RKO (cell line): ENCODE results near the gene SURF1.
"Not testable (repeated sequence)": the region's sequence is repeated elsewhere in the genome, so short reads cannot be mapped to it uniquely, and the experiment has no call there.

Experiments used
- DNase-seq: peaks from one replicate; pipeline ENCODE4 v3.0.0-alpha.2; 2016; ENCODE audit warnings: low spot score

The SURF1 gene

DNA sequence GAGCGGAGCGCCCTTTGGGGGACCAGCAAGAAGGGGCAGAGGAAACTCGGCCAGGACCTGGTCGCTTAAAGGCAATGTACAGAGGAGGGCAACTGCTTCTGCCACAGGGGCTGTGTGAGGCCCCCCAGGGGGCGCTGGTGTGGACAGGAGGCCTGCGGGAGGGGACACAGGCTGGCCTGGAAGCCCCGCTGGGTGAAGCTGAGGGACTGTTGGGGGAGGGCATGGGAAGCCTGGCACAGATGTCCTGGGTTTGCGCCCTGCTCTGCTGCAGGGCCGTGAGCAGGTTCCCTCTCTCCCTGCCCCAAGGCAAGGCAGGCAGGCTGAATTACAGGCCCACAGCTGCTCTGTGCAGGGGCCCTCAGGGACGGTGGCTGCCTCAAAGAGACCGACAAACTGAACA, 13.7 kb downstream of the SURF1 start:
- no peak for DNase-seq

DNA sequence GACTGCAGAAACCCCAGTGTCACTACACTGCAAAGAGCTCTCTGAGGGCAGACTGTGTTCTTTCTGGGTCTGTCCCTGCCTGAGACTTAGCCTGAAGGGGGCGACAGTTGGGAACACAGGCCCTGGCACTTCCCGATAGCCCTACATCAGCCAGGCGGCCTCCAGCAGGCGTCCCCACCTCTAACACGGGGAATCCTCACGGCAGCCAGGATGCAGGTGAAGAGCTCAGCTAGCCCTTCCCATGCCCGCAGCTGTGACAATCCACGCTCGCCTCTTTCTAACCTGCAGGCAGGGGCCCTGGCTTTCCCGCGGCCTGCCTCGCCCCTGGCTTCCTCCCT, 14.2 kb downstream of the SURF1 start:
- DNase-seq: no peak

DNA sequence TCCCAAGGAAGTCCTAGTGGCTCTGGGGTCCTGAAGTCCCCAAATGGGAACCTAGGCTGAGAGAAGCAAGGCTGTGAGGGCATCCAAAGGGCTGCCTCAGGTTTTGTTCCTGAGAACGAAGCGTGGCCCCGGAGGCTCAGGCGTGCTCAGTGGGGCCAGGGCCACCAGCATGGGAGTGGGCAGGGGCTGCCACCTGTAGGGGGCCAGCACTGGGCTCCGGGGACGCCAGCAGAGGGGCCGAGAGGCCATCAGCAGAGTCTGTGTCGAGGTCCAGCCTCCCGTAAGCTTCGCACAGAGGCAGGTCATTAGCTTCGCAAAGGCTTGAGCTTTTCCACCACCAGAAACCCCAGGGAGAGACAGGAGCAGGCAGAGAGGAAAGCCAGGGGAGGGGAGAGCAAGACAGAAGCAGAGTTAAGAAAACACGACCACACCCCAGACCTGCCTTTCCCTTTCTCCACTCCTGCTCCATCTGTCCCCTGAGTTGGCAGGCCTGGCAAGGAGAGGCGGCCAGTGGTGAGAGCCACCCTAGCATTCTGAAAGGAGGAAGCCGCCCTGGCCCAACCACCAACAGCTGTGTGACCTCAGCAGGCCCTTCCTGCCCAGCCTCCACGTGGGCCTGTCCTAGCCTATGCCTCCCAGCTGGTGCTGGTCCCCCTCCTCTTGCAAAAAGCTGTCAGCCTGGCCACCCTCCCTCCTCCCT, 14.8 kb downstream of the SURF1 start:
- DNase-seq: no peak

DNA sequence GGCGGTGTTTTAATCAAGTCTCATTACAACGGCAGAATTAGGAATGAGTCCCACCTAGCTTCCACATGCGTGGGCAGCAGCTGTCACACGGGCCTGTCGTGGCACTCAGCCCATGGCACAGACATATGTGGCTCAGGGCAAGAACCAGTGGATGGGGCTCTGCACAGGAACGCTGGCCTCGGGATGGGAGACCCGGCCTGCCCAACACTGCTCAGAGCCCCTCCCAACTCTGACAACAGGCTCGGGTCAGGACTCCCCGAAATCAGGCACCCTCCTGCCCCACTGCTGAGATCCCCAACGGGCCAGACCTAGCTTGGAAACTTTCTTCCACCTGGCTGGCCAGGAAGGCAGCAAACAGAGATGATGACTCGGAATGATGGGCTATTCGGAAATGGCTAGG, 15.4 kb downstream of the SURF1 start:
- no peak for DNase-seq

DNA sequence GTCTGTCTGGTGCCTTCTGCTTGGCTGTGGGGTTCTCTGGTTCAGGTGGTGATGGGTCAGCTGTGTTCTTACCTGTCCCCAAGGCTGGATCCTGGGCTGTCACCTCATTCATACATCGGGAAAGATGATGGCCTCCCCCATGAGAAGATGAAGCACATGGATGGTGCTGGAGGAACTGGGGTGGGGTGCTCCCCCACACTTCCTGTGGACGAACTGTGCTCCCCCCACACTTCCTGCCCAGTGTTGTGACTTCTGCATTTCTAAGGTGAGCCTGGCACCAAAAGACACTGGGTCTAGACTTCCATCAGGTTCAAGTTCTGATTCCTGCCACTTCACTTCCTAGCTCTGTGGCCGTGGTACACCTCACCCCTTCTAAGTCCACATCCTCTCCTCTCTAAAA, 16.0 kb downstream of the SURF1 start:
- DNase-seq: no peak

DNA sequence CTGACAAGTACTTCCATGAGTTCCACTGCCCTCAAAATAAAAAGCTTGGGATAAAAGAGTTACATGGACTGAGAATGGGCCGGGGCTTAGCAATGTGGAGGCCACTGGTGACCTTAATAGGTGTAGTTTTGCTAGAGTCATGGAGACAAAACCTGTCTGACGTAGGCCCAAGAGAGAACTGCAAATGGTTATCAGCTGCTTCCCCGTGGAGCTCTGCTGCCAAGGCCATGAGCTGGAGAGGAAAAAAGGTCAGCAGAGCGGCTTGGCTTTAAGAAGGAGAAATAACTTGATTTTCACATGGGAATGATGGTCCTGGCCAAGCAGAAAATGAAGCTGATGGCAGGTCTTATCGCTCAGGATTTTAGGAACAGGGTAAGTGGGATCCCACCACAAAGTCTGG, 16.6 kb downstream of the SURF1 start:
- no peak for DNase-seq

DNA sequence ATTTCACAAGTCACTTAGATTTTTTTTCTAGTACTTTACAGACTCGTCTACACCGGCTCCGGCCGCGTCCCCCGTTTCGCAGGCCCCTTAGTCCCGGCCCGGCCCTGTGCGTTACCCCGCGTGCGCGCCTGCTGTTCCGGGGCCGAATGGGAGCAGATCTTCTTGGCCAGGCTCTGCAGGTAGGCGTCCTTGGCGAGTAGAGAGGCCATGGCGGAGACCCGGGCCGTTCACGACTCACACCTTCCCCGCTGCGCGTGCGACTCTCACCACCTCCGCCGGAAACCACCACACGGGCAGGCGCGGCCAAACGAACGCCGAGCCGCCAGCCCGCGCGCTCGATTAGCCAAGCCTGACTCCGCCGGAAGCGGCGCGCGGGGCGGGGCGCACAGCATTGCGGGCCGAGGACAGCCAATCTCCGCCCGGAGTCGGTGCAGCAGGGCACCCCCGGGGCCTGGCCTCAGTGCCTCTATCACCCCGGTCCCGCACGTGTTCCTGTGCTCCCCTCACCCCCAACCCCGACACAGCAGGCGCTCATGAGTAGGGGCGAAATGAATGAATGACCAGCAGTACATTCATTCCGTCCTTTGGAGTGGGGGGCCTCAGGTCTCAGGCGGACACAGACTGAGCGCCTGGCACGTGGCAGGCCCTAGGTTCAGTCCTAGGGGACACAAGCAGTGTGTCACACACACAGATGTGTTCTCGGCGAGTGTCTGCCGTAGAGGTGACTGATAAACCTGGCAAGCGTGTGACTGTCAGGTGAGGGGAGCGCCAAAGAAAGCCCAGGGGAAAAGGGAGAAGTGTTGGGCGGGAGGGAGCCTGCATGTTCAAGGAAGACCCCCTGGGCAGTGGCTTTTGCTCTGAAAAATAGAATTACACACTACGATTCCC, 20.1 kb downstream of the SURF1 start, which contains the start of gene SURF6:
TSS of gene SURF6 (minus strand) at position 265 of the 888 bp plus-strand sequence. CDS start at position 209, 56 bp downstream.
- DNase-seq: peak; percentile 98

DNA sequence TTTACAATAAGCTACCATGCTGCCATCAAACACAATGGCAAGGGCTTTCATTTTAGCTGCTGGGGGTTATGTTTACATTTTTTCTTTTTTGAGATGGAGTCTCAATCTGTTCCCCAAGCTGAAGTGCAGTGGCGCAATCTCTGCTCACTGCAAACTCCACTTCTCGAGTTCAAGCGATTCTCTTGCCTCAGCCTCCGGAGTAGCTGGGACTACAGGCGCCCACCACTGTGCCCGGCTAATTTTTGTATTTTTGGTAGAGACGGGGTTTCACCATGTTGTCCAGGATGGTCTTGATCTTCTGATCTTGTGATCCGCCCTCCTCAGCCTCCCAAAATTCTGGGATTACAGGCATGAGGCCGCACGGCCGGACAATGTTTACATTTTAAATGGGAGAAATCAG, 21.4 kb downstream of the SURF1 start:
- DNase-seq: not testable (repeated sequence)

DNA sequence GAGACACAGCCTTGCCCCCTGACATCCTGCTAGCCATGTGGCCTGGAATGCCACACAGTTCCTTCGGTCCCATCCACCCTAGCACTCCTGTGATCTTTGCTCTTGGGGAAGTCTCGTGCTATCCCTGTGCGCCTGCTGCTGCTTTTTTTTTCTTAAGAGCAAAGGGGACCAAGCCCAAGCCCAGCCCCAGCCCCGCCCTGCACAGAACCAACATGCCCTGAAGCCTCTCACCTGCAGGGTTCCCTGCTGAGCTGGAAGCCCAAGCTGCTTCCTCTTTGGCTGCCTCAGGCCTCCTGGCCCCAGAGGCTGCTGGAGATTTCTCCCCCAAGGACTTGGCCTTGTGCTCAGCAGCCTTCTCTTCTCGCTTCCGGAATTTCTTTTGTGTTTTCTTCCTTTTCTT, 22.1 kb downstream of the SURF1 start:
- no peak for DNase-seq

DNA sequence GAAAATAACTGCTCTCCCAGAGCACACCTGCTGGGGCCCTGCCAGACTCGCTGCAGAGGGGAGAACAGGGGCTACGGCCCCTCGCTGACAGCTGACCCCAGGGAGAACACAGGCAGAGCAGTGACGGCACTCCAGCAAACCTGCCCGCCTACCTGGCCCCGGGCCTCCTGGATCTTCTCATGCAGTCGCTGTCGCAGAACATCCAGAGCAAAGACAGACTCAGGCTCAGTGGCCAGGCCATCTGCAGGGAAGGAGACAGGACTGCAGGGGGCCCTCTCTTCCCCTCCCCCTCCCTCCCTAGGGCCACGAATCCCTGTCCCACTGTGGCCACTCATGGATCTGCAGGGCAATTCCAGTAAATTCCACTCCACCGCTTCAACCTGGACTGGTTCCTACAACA, 22.7 kb downstream of the SURF1 start:
- DNase-seq: no peak

DNA sequence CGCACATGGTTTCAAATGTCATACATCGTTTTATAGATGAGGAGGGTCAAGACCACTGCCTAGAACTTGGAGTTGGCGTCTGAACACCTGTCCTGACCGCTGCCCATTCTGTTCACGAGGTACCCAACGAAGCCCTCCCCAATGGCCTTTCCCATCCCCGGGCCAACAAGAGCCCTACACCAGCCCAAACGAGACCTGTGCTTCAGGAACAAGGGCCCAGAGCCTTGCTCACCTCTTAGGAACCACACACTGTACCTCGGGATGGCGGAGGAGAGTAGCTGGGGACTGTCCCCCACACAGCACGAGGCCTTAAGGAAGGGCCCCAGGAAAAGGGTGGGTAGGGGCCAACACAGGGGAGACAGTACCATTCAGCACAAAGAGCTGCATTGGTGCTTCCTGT, 23.3 kb downstream of the SURF1 start:
- DNase-seq: no peak

DNA sequence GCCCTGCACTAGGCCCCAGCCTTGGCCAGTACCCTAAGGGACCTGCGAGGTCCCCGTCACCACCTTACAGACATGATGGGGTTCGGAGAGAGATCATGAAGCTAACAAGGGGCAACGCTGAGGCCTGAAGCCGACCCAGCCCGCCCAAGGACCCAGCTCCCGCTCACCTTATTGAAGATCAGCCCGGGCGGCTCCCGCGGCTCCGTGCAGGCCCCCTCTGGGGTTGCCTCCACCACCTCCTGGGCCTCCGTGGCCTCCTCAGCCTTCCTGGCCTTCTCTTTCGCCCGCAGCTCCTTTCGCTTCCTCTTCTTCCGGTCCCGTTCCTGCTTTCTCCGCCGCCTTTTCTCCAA, 23.9 kb downstream of the SURF1 start:
- no peak for DNase-seq

DNA sequence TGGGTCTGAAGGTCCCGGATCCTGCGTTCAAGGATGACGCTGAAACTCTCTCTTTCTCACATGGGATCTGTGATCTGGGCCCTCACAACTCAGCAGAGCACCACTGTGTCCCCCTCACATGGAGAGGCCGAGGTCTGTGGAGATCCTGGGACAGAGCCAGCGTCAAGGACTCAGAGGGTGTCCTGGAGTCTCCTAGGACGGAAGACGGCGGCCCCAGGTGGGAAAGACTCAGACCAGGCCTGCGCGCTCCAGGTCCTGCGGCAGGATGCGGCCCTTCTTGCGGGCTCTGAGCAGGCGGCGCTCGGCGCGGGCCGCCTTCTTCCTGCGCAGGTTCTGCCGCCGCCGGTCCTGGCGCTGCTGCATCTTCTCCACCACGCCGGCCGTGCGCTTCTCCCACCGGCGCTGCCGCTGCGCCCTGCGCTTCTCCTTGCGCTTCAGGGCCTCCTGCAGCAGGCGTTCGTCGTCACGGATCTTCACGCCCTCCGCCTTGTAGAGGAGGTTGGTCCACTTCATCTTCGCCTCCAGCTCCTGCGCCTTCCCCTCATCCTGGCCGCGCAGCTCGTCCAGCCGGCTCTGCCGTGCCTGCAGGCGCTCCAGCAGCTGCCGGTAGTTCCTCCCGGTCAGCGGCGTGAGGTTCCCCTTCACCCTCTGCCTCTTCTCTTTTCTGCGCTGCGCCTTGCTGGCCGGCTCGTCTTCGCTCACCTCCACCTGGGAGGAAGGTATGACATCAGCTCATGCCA, 24.5 kb downstream of the SURF1 start:
- DNase-seq: no peak

DNA sequence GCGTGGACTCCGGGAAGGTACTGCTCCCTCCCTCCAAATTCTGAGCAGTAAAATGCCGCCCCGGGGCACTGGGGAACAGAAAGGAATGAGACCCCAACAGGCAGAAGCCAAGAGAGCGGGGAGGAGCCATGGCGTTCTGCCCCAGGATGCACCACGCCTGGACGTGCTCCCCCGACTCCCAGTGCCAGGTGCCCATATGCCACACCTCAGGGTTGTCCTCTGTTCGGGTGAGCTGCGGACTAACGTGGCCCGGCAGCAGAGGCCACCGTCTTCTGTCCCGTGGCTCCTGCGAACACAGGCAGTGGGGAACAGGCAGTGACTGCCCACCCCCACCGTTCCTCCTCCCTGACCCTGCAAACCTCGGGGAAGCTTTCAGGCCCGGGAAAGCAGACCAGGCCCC, 25.1 kb downstream of the SURF1 start:
- DNase-seq: no peak

DNA sequence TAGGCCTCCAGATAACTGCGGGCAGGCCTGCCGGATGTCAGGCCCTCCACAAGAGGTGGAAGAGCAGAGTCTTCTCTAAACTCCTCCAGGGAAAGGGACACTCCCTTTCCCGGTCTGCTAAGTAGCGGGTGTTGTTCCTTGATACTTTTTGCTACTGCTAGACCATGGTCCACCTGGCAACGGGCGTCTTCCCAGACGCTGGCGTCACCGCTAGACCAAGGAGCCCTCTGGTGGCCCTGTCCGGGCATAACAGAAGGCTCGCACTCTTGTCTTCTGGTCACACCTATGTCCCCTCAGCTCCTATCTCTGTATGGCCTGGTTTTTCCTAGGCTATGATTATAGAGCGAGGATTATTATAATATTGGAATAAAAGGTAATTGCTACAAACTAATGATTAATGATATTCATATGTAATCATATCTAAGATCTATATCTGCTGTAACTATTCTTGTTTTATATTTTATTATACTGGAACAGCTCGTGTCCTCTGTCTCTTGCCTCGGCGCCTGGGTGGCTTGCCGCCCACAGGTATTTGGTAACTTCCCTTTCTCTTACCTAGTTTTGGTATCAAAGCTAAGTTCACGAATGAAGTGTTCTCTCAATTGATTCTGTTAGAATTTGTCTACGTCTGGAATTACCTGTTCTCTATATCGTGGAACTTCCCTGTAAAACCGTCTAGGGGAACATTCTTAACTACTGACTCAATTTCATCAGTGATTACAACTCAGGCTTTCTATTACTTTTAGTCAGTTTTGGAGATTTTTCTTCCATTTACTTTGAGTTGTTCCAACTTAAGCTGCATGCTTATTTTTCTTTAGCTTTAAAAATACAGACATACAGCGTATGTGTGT, 26.8 kb downstream of the SURF1 start:
- DNase-seq: not testable (repeated sequence)

DNA sequence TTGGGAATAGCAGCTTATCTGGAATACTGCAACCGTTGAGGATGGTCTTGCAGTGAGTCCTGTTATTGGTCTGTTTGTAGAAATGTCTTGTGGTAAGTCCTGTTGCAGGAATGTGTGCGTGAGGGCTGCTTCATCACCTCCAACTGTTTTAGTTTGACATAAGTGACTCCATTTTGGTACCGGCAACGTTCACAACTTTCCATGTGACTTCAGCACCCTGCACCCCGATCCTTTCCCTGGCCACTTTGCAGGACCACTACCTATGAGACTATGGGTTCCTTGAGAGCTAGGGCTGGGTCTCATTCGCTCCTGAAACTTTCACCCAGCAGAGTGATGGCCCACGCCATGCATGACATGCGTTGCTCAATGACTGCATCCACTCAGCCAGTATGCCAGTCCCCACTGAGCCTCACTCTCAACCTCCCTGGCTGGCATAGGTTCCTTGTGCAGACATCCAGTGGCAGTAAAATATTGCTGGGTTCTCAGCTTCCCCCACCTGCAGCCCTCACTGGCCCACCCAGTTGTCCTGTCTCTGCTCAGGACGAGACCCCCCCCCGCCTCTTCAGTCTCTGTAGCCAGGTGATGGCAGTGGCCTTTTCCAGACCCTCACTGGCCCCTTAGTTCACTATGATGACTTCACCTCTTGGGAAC, 28.3 kb downstream of the SURF1 start:
- no peak for DNase-seq

DNA sequence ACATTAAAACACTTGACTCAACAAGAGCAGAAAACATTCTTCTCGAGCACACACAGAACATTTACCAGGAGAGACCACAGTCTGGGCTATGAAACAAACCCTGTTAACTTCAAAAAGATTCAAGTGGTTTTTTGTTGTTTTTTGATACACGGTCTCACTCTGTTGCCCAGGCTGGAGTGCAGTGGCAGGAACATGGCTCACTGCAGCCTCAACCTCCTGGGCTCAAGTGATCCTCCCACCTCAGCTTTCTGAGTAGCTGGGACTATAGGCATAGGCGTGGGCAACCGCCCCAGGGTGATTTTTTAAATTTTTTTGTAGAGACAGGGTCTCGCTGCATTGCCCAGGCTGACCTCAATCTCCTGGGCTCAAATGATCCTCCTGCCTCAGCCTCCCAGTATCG, 29.3 kb downstream of the SURF1 start:
- not testable (repeated sequence) for DNase-seq

DNA sequence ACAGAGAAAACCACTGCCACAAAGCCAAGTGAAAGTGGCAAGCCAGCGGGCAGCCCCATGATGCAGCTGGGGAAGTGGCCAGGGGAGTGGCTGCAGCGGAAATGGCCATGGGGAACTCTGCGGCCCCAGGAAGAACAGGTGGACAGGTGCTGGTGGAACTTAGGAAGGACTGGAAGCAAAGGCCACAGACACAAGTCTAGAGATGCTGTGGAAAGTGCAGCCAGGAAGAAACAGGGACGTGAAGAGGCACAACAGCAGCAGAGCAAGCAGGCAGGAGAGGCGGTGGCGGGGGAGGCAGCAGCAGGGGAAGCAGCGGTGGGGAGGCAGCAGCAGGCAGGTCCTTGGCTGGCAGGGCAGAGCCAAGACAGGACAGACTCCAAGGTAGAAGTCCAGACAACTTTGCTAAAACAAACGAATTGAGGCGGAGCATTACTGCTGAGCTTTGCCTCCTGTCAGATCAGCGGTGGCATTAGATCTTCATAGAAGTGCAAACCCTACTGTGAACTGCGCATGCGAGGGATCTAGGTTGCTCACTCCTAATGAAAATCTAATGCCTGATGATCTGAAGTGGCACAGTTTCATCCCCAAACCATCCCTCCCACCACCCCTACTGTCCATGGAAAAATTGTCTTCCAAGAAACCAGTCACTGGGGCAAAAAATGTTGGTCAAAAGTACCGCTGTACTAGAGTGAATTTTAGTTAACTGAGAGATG, 32.1 kb downstream of the SURF1 start:
- DNase-seq: no peak

DNA sequence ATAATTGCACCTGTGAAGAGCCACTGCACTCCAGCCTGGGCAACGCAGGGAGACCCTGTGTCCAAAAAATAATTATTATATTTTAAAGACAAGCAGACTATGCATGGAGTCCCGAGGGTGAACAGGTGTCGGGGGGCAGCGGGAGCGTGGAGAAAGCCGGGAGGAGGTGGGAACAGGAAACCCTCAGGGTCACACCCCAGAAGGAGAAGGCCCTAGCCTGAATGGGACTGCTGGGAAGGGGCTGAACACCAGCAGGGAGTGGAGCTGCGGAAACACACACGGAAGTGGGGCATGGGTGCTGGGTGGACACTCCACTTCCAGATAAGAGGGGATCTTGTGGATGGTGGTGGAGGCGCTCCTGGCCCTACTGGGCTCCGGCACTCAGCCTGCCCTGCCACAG, 33.1 kb downstream of the SURF1 start:
- DNase-seq: no peak

DNA sequence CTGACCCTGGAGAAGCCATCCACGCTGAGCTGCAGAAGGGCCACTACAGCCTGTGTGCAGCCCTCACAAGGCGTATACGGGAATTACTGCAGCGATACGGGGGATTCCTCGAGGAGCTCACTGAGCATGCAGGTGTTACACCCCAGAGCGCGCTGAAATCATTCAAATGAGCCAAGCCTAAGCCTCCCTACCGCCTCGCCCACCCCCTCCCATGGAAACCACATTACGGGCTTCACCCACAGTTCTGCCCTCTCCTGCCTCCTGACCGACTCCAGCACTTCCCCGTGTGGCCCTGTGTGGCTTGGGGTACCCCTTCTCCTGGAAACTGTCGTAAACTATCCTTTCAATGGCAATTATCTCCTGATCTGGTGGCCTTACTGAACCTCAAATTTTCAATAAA, 33.6 kb downstream of the SURF1 start:
- no peak for DNase-seq

DNA sequence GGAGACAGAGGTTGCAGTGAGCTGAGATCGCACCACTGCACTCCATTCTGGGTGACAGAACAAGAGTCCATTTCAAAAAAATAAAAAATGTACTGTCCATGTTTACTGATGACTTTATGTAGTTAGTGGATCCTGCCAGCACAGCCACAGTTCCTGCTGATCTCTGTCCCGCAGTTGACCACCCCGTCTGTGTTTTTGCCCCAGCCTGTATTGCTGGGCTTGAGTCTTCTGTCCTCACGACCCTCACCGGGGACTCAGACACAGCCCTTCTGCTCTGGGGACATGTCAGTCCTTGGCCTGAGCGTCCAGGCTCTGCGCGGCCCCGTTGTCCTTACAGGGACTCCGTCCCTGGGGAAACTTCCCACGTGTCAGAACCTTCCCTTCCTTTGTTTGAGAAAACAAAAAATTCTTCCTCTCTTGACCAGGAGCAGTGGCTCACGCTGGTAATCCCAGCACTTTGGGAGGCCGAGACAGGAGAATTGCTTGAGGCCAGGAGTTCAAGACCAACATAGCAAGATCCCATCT, 34.8 kb downstream of the SURF1 start:
- no peak for DNase-seq
